ENCODE measurements around the gene CDK7. TPM values are rescaled to one million over a fixed set of nuclear protein-coding genes. Genes with fewer than 3 reads are reported as not detected.
A peak's percentile ranks its signal among the peaks of the same experiment; 100 is the strongest.

The CDK7 gene
- total RNA-seq, 1 experiment from 2014 or later = 51.6 TPM

GRCh38 chr5:69189162-69190086, 45.3 kb upstream of the CDK7 start, which contains the start of gene CENPH:
CENPH (plus strand) TSS chr5:69189583; CDS start chr5:69189635, 52 bp downstream.
- TF ChIP-seq EZH2 (IDR thresholded peaks at IDR 0.05; ENCODE audit: low read depth) = no peak
- no peak for TF ChIP-seq CTCF (conservative IDR thresholded peaks at IDR 0.05)
- peak; percentile 83 to 94 for DNase-seq
- Histone ChIP-seq H2AFZ (peak within 1 kb of the TSS; percentile 94), H3F3A (ENCODE audit: insufficient read depth, low read depth) (peaks cover 18% of the 10 kb centered on the region; the same call in 1 of the 2 replicates), H3K27me3 (ENCODE audit: insufficient read depth, low read depth) (no peaks in the 10 kb centered on the region), H3K4me1 (replicated peaks; ENCODE audit: insufficient read depth) (peaks cover 15% of the 10 kb centered on the region; the same call in 1 of the 2 replicates), H3K27ac (peak within 1 kb of the TSS; percentile 57), H3K4me2 (peak within 1 kb of the TSS; percentile 89), H3K9me2 (ENCODE audit: insufficient read depth) (no peaks in the 10 kb centered on the region), H3K79me2 (ENCODE audit: low read depth) (peaks cover 20% of the 10 kb centered on the region; the same call in 1 of the 2 replicates), H3K9me3 (ENCODE audit: insufficient read depth, low read depth) (no peaks in the 10 kb centered on the region), H3K4me3 (peak within 1 kb of the TSS; percentile 64), H3K36me3 (ENCODE audit: low read depth) (peaks cover 6% of the 10 kb centered on the region; the same call in 1 of the 2 replicates), H4K20me1 (ENCODE audit: insufficient read depth) (no peaks in the 10 kb centered on the region)
- ChIA-PET POLR2A (ENCODE audit: unreplicated experiment) (interaction anchor here (0.6 to 0.7 kb wide), 2 partner anchors 12 to 45 kb away, joined by 3 to 5 read pairs; partner anchors contain the start of gene CDK7), CTCF (interaction anchor here (0.8 kb wide), 1 partner anchor 11 kb away, joined by 3 read pairs; no protein-coding TSS in a partner anchor)
- TSS peak; percentile 96 for BruUV-seq (replicated peaks)
- intact Hi-C loops (cut with micrococcal nuclease; ENCODE audit: unreplicated experiment) = loop anchor here (2.0 kb wide), 1 partner anchor 141 kb away; no protein-coding TSS in a partner anchor

- Histone ChIP-seq H4K20me1 (ENCODE audit: insufficient read depth) (no peaks in the 10 kb centered on the region), H3F3A (ENCODE audit: insufficient read depth, low read depth) (peaks cover 15% of the 10 kb centered on the region), H3K9me3 (ENCODE audit: insufficient read depth, low read depth) (no peaks in the 10 kb centered on the region), H3K36me3 (ENCODE audit: low read depth) (no peaks in the 10 kb centered on the region), H3K79me2 (ENCODE audit: low read depth) (no peaks in the 10 kb centered on the region), H3K27ac (no peak overlapping the region), H3K4me1 (replicated peaks; ENCODE audit: insufficient read depth) (peaks cover 12% of the 10 kb centered on the region), H2AFZ (no peak overlapping the region), H3K27me3 (ENCODE audit: insufficient read depth, low read depth) (no peaks in the 10 kb centered on the region), H3K4me3 (no peak overlapping the region), H3K9me2 (ENCODE audit: insufficient read depth) (no peaks in the 10 kb centered on the region), H3K4me2 (no peak overlapping the region)
- no peak for TF ChIP-seq CTCF (conservative IDR thresholded peaks at IDR 0.05)
- TF ChIP-seq EZH2 (IDR thresholded peaks at IDR 0.05; ENCODE audit: low read depth) = no peak
- no peak for DNase-seq
- no TSS peak for BruUV-seq (replicated peaks)
- intact Hi-C loops (cut with micrococcal nuclease; ENCODE audit: unreplicated experiment) = no loop called here
- CTCF ChIA-PET = no interaction called here
- POLR2A ChIA-PET (ENCODE audit: unreplicated experiment) = no interaction called here
These were observed 32.2 kb upstream of the CDK7 start for GRCh38 chr5:69202497-69202896.

- peaks cover 15% of the 10 kb centered on the region for H3F3A ChIP-seq (ENCODE audit: insufficient read depth, low read depth)
- DNase-seq = peak; percentile 19 to 74
- H3K4me3 ChIP-seq = no peak overlapping the region
- no peak overlapping the region for H2AFZ ChIP-seq
- H3K4me1 ChIP-seq (replicated peaks; ENCODE audit: insufficient read depth) = peaks cover 12% of the 10 kb centered on the region
- no peaks in the 10 kb centered on the region for H3K9me3 ChIP-seq (ENCODE audit: insufficient read depth, low read depth)
- no peaks in the 10 kb centered on the region for H3K36me3 ChIP-seq (ENCODE audit: low read depth)
- BruUV-seq (replicated peaks) = no TSS peak
- intact Hi-C loops (cut with micrococcal nuclease; ENCODE audit: unreplicated experiment) = no loop called here
- ChIA-PET POLR2A (ENCODE audit: unreplicated experiment) (no interaction called here), CTCF (no interaction called here)
- H3K79me2 ChIP-seq (ENCODE audit: low read depth) = no peaks in the 10 kb centered on the region
- H3K4me2 ChIP-seq = peak overlapping the region; percentile 4; the same call in 1 of the 2 replicates
- H4K20me1 ChIP-seq (ENCODE audit: insufficient read depth) = no peaks in the 10 kb centered on the region
- TF ChIP-seq EZH2 (IDR thresholded peaks at IDR 0.05; ENCODE audit: low read depth) = no peak
- TF ChIP-seq CTCF (conservative IDR thresholded peaks at IDR 0.05) = no peak
- no peaks in the 10 kb centered on the region for H3K27me3 ChIP-seq (ENCODE audit: insufficient read depth, low read depth)
- H3K9me2 ChIP-seq (ENCODE audit: insufficient read depth) = no peaks in the 10 kb centered on the region
- peak overlapping the region; percentile 54 for H3K27ac ChIP-seq
These were observed 28.0 kb upstream of the CDK7 start for GRCh38 chr5:69206528-69207190.
